MM.1S (cell line): Measurements from ENCODE around the gene NBEA.

Experiments
- DNase-seq: peaks from one replicate; pipeline ENCODE4 v3.0.0-alpha.2; 2015
- H2AFZ ChIP-seq: fragments of 300-600 bp; sonication (generic); 2 replicates; pipeline ENCODE4 v1.6.0; 2016; ENCODE audit warnings: antibody characterized with exemption, low read length
- H3F3A ChIP-seq: fragments of 300-600 bp; sonication (generic); 2 replicates; pipeline ENCODE4 v1.6.1; 2016; ENCODE audit warnings: mild to moderate bottlenecking, antibody characterized with exemption, low read length, moderate library complexity, mixed read lengths; ENCODE audit not compliant: insufficient read depth
- H3K27ac ChIP-seq: fragments of 300-600 bp; sonication (generic); 2 replicates; pipeline ENCODE4 v1.5.1; 2016; ENCODE audit warnings: mild to moderate bottlenecking, low read length
- H3K27me3 ChIP-seq: fragments of 300-600 bp; sonication (generic); replicated peaks from 2 replicates; pipeline ENCODE4 v1.6.0; 2016; ENCODE audit warnings: low read length; ENCODE audit not compliant: insufficient read depth
- H3K36me3 ChIP-seq: fragments of 300-600 bp; sonication (generic); replicated peaks from 2 replicates; pipeline ENCODE4 v1.6.1; 2016; ENCODE audit warnings: mild to moderate bottlenecking, low read length, mixed read lengths; ENCODE audit not compliant: insufficient read depth
- H3K4me1 ChIP-seq: fragments of 300-600 bp; sonication (generic); 2 replicates; pipeline ENCODE4 v1.6.1; 2016; ENCODE audit warnings: low read length, mixed read lengths
- H3K4me2 ChIP-seq: fragments of 300-600 bp; sonication (generic); 2 replicates; pipeline ENCODE4 v1.6.0; 2016; ENCODE audit warnings: low read depth, low read length
- H3K4me3 ChIP-seq: fragments of 300-600 bp; sonication (generic); 2 replicates; pipeline ENCODE4 v1.5.1; 2016; ENCODE audit warnings: low read length, mixed read lengths
- H3K79me2 ChIP-seq: fragments of 300-600 bp; sonication (generic); 2 replicates; pipeline ENCODE4 v1.6.1; 2016; ENCODE audit warnings: mixed run types, low read length, mixed read lengths
- H3K9ac ChIP-seq: fragments of 300-600 bp; sonication (generic); 2 replicates; pipeline ENCODE4 v1.6.1; 2016; ENCODE audit warnings: low read length, mixed read lengths
- H3K9me2 ChIP-seq: fragments of 300-600 bp; sonication (generic); replicated peaks from 2 replicates; pipeline ENCODE4 v1.6.1; 2016; ENCODE audit warnings: mild to moderate bottlenecking, low read length, mixed read lengths; ENCODE audit not compliant: insufficient read depth
- H3K9me3 ChIP-seq: fragments of 300-600 bp; sonication (generic); replicated peaks from 2 replicates; pipeline ENCODE4 v1.6.1; 2016; ENCODE audit warnings: mild to moderate bottlenecking, low read length, mixed read lengths; ENCODE audit not compliant: insufficient read depth
- H4K20me1 ChIP-seq: fragments of 300-600 bp; sonication (generic); 2 replicates; pipeline ENCODE4 v1.6.1; 2016; ENCODE audit warnings: mild to moderate bottlenecking, low read length, moderate library complexity, mixed read lengths; ENCODE audit not compliant: insufficient read depth
- EZH2 ChIP-seq: fragments of 300-600 bp; sonication (generic); optimal IDR thresholded peaks from 2 replicates; pipeline ENCODE3; 2017; ENCODE audit warnings: low read depth, mild to moderate bottlenecking, antibody characterized with exemption, low read length, mixed read lengths
- EZH2phosphoT487 ChIP-seq: fragments of 300-600 bp; sonication (generic); IDR thresholded peaks from 2 replicates; pipeline ENCODE4 v1.6.1; 2018; ENCODE audit warnings: antibody characterized with exemption, low read length
- TF ChIP-seq, protein P1 (sequence below): fragments of 300-600 bp; sonication (generic); IDR thresholded peaks from 2 replicates; pipeline ENCODE4 v1.5.1; 2016; ENCODE audit warnings: antibody characterized with exemption, low read length, mixed read lengths

NBEA gene

DNA sequence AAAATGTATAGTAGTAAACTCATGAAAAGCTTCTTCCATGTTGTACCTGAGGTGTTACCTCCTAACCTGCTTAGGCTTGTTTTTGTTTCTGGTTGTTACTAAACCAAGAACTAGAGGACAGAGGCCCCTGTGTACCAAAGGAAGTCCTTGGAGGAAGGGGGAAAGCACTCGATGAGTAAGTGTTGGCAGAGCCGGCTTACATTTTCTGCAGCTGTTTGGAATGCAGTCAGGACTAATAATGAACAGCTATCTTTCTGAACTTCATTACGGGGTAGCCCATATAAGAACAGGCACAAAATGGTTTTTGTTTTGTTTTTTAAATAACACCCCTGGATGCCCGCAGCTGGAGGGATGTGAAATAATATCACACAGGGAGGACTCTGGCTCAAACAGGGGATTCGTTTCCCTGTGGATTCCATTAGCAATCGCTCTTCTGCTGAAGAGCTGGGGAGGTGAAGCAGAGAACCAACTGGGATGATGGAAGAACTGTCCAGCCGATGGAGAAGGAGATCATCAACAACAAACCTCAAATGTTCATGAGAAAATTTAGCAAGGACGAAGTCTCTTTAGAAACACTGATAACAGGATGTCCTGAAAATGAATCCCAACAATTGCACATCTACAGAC, 748.6 kb downstream of the NBEA start:
- Histone ChIP-seq H3K27me3 (no peaks in the 10 kb centered on the region), H3K27ac (no peak overlapping the region), H3K9me2 (no peaks in the 10 kb centered on the region), H3K4me3 (no peak overlapping the region), H3K4me2 (no peak overlapping the region), H3K9ac (no peak overlapping the region), H3K9me3 (no peaks in the 10 kb centered on the region), H4K20me1 (no peaks in the 10 kb centered on the region), H3K36me3 (no peaks in the 10 kb centered on the region), H3K79me2 (no peaks in the 10 kb centered on the region), H3F3A (no peaks in the 10 kb centered on the region), H2AFZ (no peak overlapping the region), H3K4me1 (no peaks in the 10 kb centered on the region)
- TF ChIP-seq EZH2 (no peak), EZH2phosphoT487 (no peak)
- TF ChIP-seq, protein P1, sequence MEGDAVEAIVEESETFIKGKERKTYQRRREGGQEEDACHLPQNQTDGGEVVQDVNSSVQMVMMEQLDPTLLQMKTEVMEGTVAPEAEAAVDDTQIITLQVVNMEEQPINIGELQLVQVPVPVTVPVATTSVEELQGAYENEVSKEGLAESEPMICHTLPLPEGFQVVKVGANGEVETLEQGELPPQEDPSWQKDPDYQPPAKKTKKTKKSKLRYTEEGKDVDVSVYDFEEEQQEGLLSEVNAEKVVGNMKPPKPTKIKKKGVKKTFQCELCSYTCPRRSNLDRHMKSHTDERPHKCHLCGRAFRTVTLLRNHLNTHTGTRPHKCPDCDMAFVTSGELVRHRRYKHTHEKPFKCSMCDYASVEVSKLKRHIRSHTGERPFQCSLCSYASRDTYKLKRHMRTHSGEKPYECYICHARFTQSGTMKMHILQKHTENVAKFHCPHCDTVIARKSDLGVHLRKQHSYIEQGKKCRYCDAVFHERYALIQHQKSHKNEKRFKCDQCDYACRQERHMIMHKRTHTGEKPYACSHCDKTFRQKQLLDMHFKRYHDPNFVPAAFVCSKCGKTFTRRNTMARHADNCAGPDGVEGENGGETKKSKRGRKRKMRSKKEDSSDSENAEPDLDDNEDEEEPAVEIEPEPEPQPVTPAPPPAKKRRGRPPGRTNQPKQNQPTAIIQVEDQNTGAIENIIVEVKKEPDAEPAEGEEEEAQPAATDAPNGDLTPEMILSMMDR = no peak
- DNase-seq = no peak

DNA sequence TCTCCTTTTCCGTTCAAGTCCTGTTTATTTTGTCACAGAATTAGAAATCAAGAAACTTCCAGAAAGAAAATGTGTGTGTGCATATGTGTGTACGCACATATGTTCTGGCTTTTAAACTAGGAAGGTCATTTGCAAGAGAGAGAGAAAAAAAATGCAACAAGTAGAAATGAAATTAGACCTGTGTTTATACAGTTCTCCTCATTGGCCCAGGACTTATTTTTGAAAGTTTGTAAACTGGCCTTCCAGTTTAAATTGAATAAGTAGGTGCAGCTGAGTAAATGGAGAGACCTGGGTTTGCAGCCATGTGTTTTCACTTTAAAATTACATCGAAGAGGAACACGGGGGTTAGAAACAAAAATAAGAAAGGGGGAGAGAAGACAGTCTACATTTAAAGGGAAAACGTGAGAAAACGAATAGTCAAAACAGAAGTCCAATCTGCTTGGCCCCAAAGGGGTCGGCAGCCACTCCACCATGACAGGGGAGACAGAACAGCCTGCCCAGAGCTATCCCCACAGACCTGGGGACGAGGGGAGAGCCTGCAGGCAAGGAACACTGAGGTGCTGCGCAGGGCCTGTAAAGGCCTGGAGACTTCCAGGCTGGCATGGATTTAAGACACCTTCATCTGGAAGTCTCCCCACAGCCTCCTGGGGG, 751.2 kb downstream of the NBEA start:
- Histone ChIP-seq H3K9me2 (no peaks in the 10 kb centered on the region), H3K4me2 (no peak overlapping the region), H3K4me1 (no peaks in the 10 kb centered on the region), H4K20me1 (no peaks in the 10 kb centered on the region), H3K79me2 (no peaks in the 10 kb centered on the region), H3F3A (no peaks in the 10 kb centered on the region), H3K36me3 (no peaks in the 10 kb centered on the region), H3K27ac (no peak overlapping the region), H3K27me3 (no peaks in the 10 kb centered on the region), H3K9ac (no peak overlapping the region), H2AFZ (no peak overlapping the region), H3K4me3 (no peak overlapping the region), H3K9me3 (no peaks in the 10 kb centered on the region)
- no peak for DNase-seq
- TF ChIP-seq EZH2phosphoT487 (no peak), EZH2 (no peak)
- TF ChIP-seq, protein P1 = no peak

DNA sequence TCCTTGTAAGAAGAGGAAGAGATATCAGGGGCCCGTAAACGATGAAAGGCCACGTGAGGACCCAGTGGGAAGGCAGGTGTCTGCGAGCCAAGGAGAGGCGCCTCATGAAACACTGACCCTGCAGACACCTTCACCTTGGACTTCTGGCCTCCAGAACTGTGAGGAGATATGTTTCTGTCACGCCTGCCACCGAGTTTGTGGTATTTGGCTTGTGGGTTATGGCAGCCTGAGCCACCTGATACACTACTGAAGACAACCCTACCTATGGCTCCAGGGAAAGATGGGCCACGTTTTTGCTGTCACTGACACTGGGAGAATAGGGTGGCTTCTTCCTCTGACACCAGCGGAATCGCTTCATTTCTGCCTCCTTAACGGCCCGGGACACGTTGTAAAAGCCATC, 752.0 kb downstream of the NBEA start:
- Histone ChIP-seq H3K27me3 (no peaks in the 10 kb centered on the region), H3K4me3 (no peak overlapping the region), H3K4me1 (no peaks in the 10 kb centered on the region), H3K9ac (no peak overlapping the region), H3K9me2 (no peaks in the 10 kb centered on the region), H3K4me2 (no peak overlapping the region), H2AFZ (no peak overlapping the region), H3F3A (no peaks in the 10 kb centered on the region), H4K20me1 (no peaks in the 10 kb centered on the region), H3K9me3 (no peaks in the 10 kb centered on the region), H3K27ac (no peak overlapping the region), H3K79me2 (no peaks in the 10 kb centered on the region), H3K36me3 (no peaks in the 10 kb centered on the region)
- DNase-seq = no peak
- TF ChIP-seq, protein P1 = no peak
- no peak for TF ChIP-seq EZH2
- TF ChIP-seq EZH2phosphoT487 = no peak
